GM23338 (cell line): ENCODE results near the gene HLA-DPA1. TPM values are rescaled to one million over a fixed set of nuclear protein-coding genes. Genes with fewer than 3 reads are reported as not detected.
A peak's percentile ranks its signal among the peaks of the same experiment; 100 is the strongest.

Source experiments
- ATAC-seq: fragments of 200-7000 bp; cut with Tn5 transposase; 3 replicates; pipeline ENCODE4 v1.9.1; 2020
- DNase-seq: peaks from one replicate; pipeline ENCODE4 v3.0.0-alpha.2; 2015; ENCODE audit warnings: low spot score
- H2AFZ ChIP-seq: fragments of 200-600 bp; sonication (generic); 2 replicates; pipeline ENCODE4 v1.8.0; 2016; ENCODE audit warnings: antibody characterized with exemption, mild to moderate bottlenecking, moderate library complexity
- H3F3A ChIP-seq: fragments of 200-600 bp; sonication (generic); replicated peaks from 2 replicates; pipeline ENCODE4 v1.8.0; 2017; ENCODE audit warnings: antibody characterized with exemption, mixed run types, low read depth
- H3K27ac ChIP-seq: fragments of 200-600 bp; sonication (generic); 2 replicates; pipeline ENCODE4 v1.6.1; 2016; ENCODE audit warnings: low read depth
- H3K27me3 ChIP-seq: fragments of 200-600 bp; sonication (generic); 2 replicates; pipeline ENCODE4 v1.8.0; 2016; ENCODE audit warnings: mild to moderate bottlenecking, mixed run types, moderate library complexity; ENCODE audit not compliant: insufficient read depth
- H3K36me3 ChIP-seq: fragments of 200-600 bp; sonication (generic); 2 replicates; pipeline ENCODE4 v1.8.0; 2016; ENCODE audit warnings: mild to moderate bottlenecking; ENCODE audit not compliant: insufficient read depth
- H3K4me1 ChIP-seq: fragments of 200-600 bp; sonication (generic); 2 replicates; pipeline ENCODE4 v1.8.0; 2016; ENCODE audit warnings: mild to moderate bottlenecking, moderate library complexity; ENCODE audit not compliant: insufficient read depth
- H3K4me2 ChIP-seq: fragments of 200-600 bp; sonication (generic); 2 replicates; pipeline ENCODE4 v1.7.1; 2017; ENCODE audit warnings: mixed run types
- H3K4me3 ChIP-seq: fragments of 200-600 bp; sonication (generic); 2 replicates; pipeline ENCODE4 v1.6.1; 2016; ENCODE audit warnings: mixed run types
- H3K79me2 ChIP-seq: fragments of 200-600 bp; sonication (generic); replicated peaks from 2 replicates; pipeline ENCODE4 v1.8.0; 2017; ENCODE audit warnings: mild to moderate bottlenecking; ENCODE audit not compliant: insufficient read depth
- H3K9me2 ChIP-seq: fragments of 200-600 bp; sonication (generic); 2 replicates; pipeline ENCODE4 v1.8.0; 2017; ENCODE audit not compliant: insufficient read depth
- H4K20me1 ChIP-seq: fragments of 200-600 bp; sonication (generic); replicated peaks from 2 replicates; pipeline ENCODE4 v1.8.0; 2017; ENCODE audit warnings: mild to moderate bottlenecking; ENCODE audit not compliant: insufficient read depth
- H3K27ac Mint-ChIP-seq: 2 replicates; pipeline ENCODE4 v1.8.0; 2020; ENCODE audit warnings: inconsistent platforms, mild to moderate bottlenecking, moderate library complexity, mixed read lengths
- H3K27me3 Mint-ChIP-seq: 3 replicates; pipeline ENCODE4 v1.8.0; 2022; ENCODE audit warnings: low read depth, mild to moderate bottlenecking, moderate library complexity, mixed read lengths, inconsistent platforms; ENCODE audit not compliant: insufficient read depth, poor library complexity
- H3K36me3 Mint-ChIP-seq: 3 replicates; pipeline ENCODE4 v1.8.0; 2021; ENCODE audit warnings: low read depth, mild to moderate bottlenecking, inconsistent platforms, moderate library complexity, mixed read lengths
- H3K4me1 Mint-ChIP-seq: 3 replicates; pipeline ENCODE4 v1.8.0; 2020; ENCODE audit warnings: mild to moderate bottlenecking, inconsistent platforms, mixed read lengths
- H3K4me3 Mint-ChIP-seq: 3 replicates; pipeline ENCODE4 v1.8.0; 2021; ENCODE audit warnings: moderate library complexity, mild to moderate bottlenecking, inconsistent platforms, mixed read lengths
- H3K9me3 Mint-ChIP-seq: 3 replicates; pipeline ENCODE4 v1.8.0; 2020; ENCODE audit warnings: moderate library complexity, mild to moderate bottlenecking, inconsistent platforms, mixed read lengths
- CREB1 ChIP-seq: fragments of 250-450 bp; sonication (Bioruptor Pico); IDR thresholded peaks from 2 replicates; pipeline ENCODE4 v1.5.0; 2020; ENCODE audit warnings: low read depth, mild to moderate bottlenecking, moderate library complexity
- EZH2 ChIP-seq: fragments of 200-600 bp; sonication (generic); IDR thresholded peaks from one replicate; pipeline ENCODE4 v1.8.0; 2017; ENCODE audit warnings: antibody characterized with exemption, mild to moderate bottlenecking, low read depth; ENCODE audit not compliant: unreplicated experiment
- POLR2AphosphoS5 ChIP-seq: IDR thresholded peaks from 2 replicates; pipeline ENCODE4 v1.6.1; 2016; ENCODE audit warnings: antibody characterized with exemption, low read depth
- REST ChIP-seq: IDR thresholded peaks from one replicate; pipeline ENCODE4 v1.6.1; 2018; ENCODE audit warnings: antibody characterized with exemption; ENCODE audit not compliant: unreplicated experiment
- ZNF114 ChIP-seq: fragments of 250-450 bp; sonication (Bioruptor Pico); IDR thresholded peaks from 2 replicates; pipeline ENCODE4 v1.5.0; 2020; ENCODE audit warnings: mild to moderate bottlenecking, moderate library complexity
- ZNF331 ChIP-seq: fragments of 250-450 bp; sonication (Bioruptor Pico); IDR thresholded peaks from 2 replicates; pipeline ENCODE4 v1.5.0; 2020; ENCODE audit warnings: low read depth, mild to moderate bottlenecking, moderate library complexity
- polyA plus RNA-seq: library from polyadenylated mRNA; unstranded; fragments of >200 nt; fragmentation: Nextera tagmentation; extraction: Ambion mirVana; gene quantifications from 2 replicates; pipeline ENCODE4 v1.2.1, GENCODE V29; 2016
- total RNA-seq: library from RNA; depleted of rRNA; stranded (reverse); fragments of >200 nt; shearing (Covaris generic); gene quantifications from 2 replicates; pipeline ENCODE4 v1.2.3, GENCODE V29; 2014
- TF ChIP-seq, protein P1 (sequence below), 2 experiments: fragments of 200-600 bp in 1 of 2; sonication (generic) in 1 of 2; conservative IDR thresholded peaks; 2 replicates each; pipeline versions ENCODE4 v1.5.1 to v1.6.1; 2016 to 2017; ENCODE audit warnings: antibody characterized with exemption in 2 of 2, low read depth in 2 of 2, mild to moderate bottlenecking in 2 of 2, moderate library complexity in 1 of 2
- TF ChIP-seq, protein P2 (sequence below): IDR thresholded peaks from 2 replicates; pipeline ENCODE4 v1.6.1; 2016; ENCODE audit warnings: antibody characterized with exemption

HLA-DPA1 gene
- total and polyA plus RNA-seq, 2 experiments from 2014 or later, result 4.1 to 6.9 TPM

GRCh38 chr6:33075208-33075567, 1.7 kb upstream of the HLA-DPA1 start (continued):
- TF ChIP-seq ZNF114 (CRISPR knock-in tag) (no peak), ZNF331 (CRISPR knock-in tag) (no peak), EZH2 (no peak)
- TF ChIP-seq, protein P1, sequence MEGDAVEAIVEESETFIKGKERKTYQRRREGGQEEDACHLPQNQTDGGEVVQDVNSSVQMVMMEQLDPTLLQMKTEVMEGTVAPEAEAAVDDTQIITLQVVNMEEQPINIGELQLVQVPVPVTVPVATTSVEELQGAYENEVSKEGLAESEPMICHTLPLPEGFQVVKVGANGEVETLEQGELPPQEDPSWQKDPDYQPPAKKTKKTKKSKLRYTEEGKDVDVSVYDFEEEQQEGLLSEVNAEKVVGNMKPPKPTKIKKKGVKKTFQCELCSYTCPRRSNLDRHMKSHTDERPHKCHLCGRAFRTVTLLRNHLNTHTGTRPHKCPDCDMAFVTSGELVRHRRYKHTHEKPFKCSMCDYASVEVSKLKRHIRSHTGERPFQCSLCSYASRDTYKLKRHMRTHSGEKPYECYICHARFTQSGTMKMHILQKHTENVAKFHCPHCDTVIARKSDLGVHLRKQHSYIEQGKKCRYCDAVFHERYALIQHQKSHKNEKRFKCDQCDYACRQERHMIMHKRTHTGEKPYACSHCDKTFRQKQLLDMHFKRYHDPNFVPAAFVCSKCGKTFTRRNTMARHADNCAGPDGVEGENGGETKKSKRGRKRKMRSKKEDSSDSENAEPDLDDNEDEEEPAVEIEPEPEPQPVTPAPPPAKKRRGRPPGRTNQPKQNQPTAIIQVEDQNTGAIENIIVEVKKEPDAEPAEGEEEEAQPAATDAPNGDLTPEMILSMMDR (conservative IDR thresholded peaks at IDR 0.05; ENCODE audit: low read depth in 2 of 2), result no peak

GRCh38 chr6:33072508-33073100, 845 bp downstream of the HLA-DPA1 start:
- no peaks in the 10 kb centered on the region for H4K20me1 ChIP-seq
- no peak for ATAC-seq
- no peak overlapping the region for H3K4me3 ChIP-seq
- no peaks in the 10 kb centered on the region for H3K9me2 ChIP-seq
- H3K4me2 ChIP-seq, result no peak overlapping the region
- Mint-ChIP-seq H3K4me1 (peaks cover 5% of the 10 kb centered on the region), H3K27me3 (no peaks in the 10 kb centered on the region), H3K4me3 (no peak overlapping the region), H3K27ac (no peak overlapping the region), H3K9me3 (no peaks in the 10 kb centered on the region), H3K36me3 (no peaks in the 10 kb centered on the region; the same call in 2 of the 3 replicates)
- TF ChIP-seq, protein P1 (conservative IDR thresholded peaks at IDR 0.05; ENCODE audit: low read depth in 2 of 2), result no peak
- TF ChIP-seq, protein P2, sequence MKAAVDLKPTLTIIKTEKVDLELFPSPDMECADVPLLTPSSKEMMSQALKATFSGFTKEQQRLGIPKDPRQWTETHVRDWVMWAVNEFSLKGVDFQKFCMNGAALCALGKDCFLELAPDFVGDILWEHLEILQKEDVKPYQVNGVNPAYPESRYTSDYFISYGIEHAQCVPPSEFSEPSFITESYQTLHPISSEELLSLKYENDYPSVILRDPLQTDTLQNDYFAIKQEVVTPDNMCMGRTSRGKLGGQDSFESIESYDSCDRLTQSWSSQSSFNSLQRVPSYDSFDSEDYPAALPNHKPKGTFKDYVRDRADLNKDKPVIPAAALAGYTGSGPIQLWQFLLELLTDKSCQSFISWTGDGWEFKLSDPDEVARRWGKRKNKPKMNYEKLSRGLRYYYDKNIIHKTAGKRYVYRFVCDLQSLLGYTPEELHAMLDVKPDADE, result no peak
- TF ChIP-seq CREB1 (CRISPR knock-in tag), result no peak
- no peak for TF ChIP-seq REST
- no peak for TF ChIP-seq EZH2
- no peak for TF ChIP-seq ZNF114 (CRISPR knock-in tag)
- no peak for TF ChIP-seq ZNF331 (CRISPR knock-in tag)
- TF ChIP-seq POLR2AphosphoS5, result no peak
- no peaks in the 10 kb centered on the region for H3K36me3 ChIP-seq
- 0 out of 2 replicates have a peak overlapping the region, but pooled peaks have one; percentile 53 for H2AFZ ChIP-seq
- H3K27ac ChIP-seq, result no peak overlapping the region
- no peaks in the 10 kb centered on the region for H3K4me1 ChIP-seq
- no peaks in the 10 kb centered on the region for H3F3A ChIP-seq
- no peaks in the 10 kb centered on the region for H3K27me3 ChIP-seq
- no peaks in the 10 kb centered on the region for H3K79me2 ChIP-seq
- DNase-seq, result no peak
